ENCODE measurements around the gene MAN2A1. TPM values are rescaled to one million over a fixed set of nuclear protein-coding genes. Genes with fewer than 3 reads are reported as not detected.

The MAN2A1 gene
- total RNA-seq, 1 experiment from 2014 or later, result 21.8 TPM

- intact Hi-C loops (cut with micrococcal nuclease), result no loop called here
- H3K79me2 ChIP-seq (ENCODE audit: low read length), result peaks cover 93% of the 10 kb centered on the region
Observed at GRCh38 chr5:109700516-109701153, 10.9 kb downstream of the MAN2A1 start.

GRCh38 chr5:109701252-109701651 lies 11.5 kb downstream of the MAN2A1 start:
- BruUV-seq (replicated peaks), result no TSS peak
- ChIA-PET CTCF (no interaction called here), POLR2A (ENCODE audit: unreplicated experiment) (no interaction called here)
- ATAC-seq (peak; percentile 43; the same call in 1 of the 2 replicates), DNase-seq (peak; percentile 10)
- Histone ChIP-seq H3F3A (ENCODE audit: low read length, unreplicated experiment) (no peaks in the 10 kb centered on the region), H3K4me1 (ENCODE audit: insufficient read depth, low read length) (peaks cover 8% of the 10 kb centered on the region; the same call in 1 of the 2 replicates), H3K9ac (ENCODE audit: low read length) (no peak overlapping the region), H3K9me2 (replicated peaks; ENCODE audit: low read length) (no peaks in the 10 kb centered on the region), H3K4me3 (ENCODE audit: low read length) (no peak overlapping the region), H3K36me3 (ENCODE audit: low read depth, low read length) (no peaks in the 10 kb centered on the region), H4K20me1 (ENCODE audit: low read length) (no peaks in the 10 kb centered on the region), H2AFZ (ENCODE audit: low read length) (no peak overlapping the region), H3K9me3 (ENCODE audit: low read length) (no peaks in the 10 kb centered on the region), H3K27me3 (ENCODE audit: low read length) (no peaks in the 10 kb centered on the region), H3K79me2 (ENCODE audit: low read length) (peaks cover 87% of the 10 kb centered on the region), H3K4me2 (ENCODE audit: low read length) (no peak overlapping the region), H3K27ac (ENCODE audit: low read length) (no peak overlapping the region)
- TF ChIP-seq EZH2 (IDR thresholded peaks at IDR 0.05; ENCODE audit: low read length, unreplicated experiment) (no peak), CTCF (conservative IDR thresholded peaks at IDR 0.05; ENCODE audit: low read depth, low read length) (no peak), EZH2phosphoT487 (IDR thresholded peaks at IDR 0.05; ENCODE audit: borderline replicate concordance, low read length) (no peak)
- intact Hi-C loops (cut with micrococcal nuclease), result no loop called here

More at GRCh38 chr5:109700516-109701153, 10.9 kb downstream of the MAN2A1 start:
- Histone ChIP-seq H3K4me1 (ENCODE audit: insufficient read depth, low read length) (peaks cover 8% of the 10 kb centered on the region; the same call in 1 of the 2 replicates), H4K20me1 (ENCODE audit: low read length) (0 out of 2 replicates have a peak, but pooled peaks cover 2% of the 10 kb centered on the region), H3K27ac (ENCODE audit: low read length) (no peak overlapping the region), H3K36me3 (ENCODE audit: low read depth, low read length) (no peaks in the 10 kb centered on the region), H3K9me3 (ENCODE audit: low read length) (no peaks in the 10 kb centered on the region), H3K27me3 (ENCODE audit: low read length) (no peaks in the 10 kb centered on the region), H3K9ac (ENCODE audit: low read length) (no peak overlapping the region), H2AFZ (ENCODE audit: low read length) (no peak overlapping the region), H3K4me2 (ENCODE audit: low read length) (no peak overlapping the region), H3K4me3 (ENCODE audit: low read length) (no peak overlapping the region), H3F3A (ENCODE audit: low read length, unreplicated experiment) (no peaks in the 10 kb centered on the region), H3K9me2 (replicated peaks; ENCODE audit: low read length) (no peaks in the 10 kb centered on the region)
- no TSS peak for BruUV-seq (replicated peaks)
- ATAC-seq (no peak), DNase-seq (no peak)
- ChIA-PET POLR2A (ENCODE audit: unreplicated experiment) (no interaction called here), CTCF (no interaction called here)
- TF ChIP-seq EZH2phosphoT487 (IDR thresholded peaks at IDR 0.05; ENCODE audit: borderline replicate concordance, low read length) (no peak), EZH2 (IDR thresholded peaks at IDR 0.05; ENCODE audit: low read length, unreplicated experiment) (no peak), CTCF (conservative IDR thresholded peaks at IDR 0.05; ENCODE audit: low read depth, low read length) (no peak)

- no peak overlapping the region for H3K27ac ChIP-seq (ENCODE audit: low read length)
- no peaks in the 10 kb centered on the region for H3K9me2 ChIP-seq (replicated peaks; ENCODE audit: low read length)
- no peaks in the 10 kb centered on the region for H4K20me1 ChIP-seq (ENCODE audit: low read length)
- TF ChIP-seq CTCF (conservative IDR thresholded peaks at IDR 0.05; ENCODE audit: low read depth, low read length) (no peak), EZH2phosphoT487 (IDR thresholded peaks at IDR 0.05; ENCODE audit: borderline replicate concordance, low read length) (no peak), EZH2 (IDR thresholded peaks at IDR 0.05; ENCODE audit: low read length, unreplicated experiment) (no peak)
- H3K27me3 ChIP-seq (ENCODE audit: low read length), result no peaks in the 10 kb centered on the region
- no TSS peak for BruUV-seq (replicated peaks)
- no peak overlapping the region for H3K9ac ChIP-seq (ENCODE audit: low read length)
- H3K4me1 ChIP-seq (ENCODE audit: insufficient read depth, low read length), result peaks cover 8% of the 10 kb centered on the region; the same call in 1 of the 2 replicates
- no peaks in the 10 kb centered on the region for H3K36me3 ChIP-seq (ENCODE audit: low read depth, low read length)
- DNase-seq (no peak), ATAC-seq (no peak)
- ChIA-PET CTCF (no interaction called here), POLR2A (ENCODE audit: unreplicated experiment) (no interaction called here)
- H3K4me2 ChIP-seq (ENCODE audit: low read length), result no peak overlapping the region
- no peak overlapping the region for H3K4me3 ChIP-seq (ENCODE audit: low read length)
- no peaks in the 10 kb centered on the region for H3K9me3 ChIP-seq (ENCODE audit: low read length)
- H2AFZ ChIP-seq (ENCODE audit: low read length), result no peak overlapping the region
- intact Hi-C loops (cut with micrococcal nuclease), result no loop called here
- H3K79me2 ChIP-seq (ENCODE audit: low read length), result peaks cover 85% of the 10 kb centered on the region
- no peaks in the 10 kb centered on the region for H3F3A ChIP-seq (ENCODE audit: low read length, unreplicated experiment)
Observed at GRCh38 chr5:109701792-109702191, 12.1 kb downstream of the MAN2A1 start.
